Urinary bladder (tissue), 4 donors: ENCODE results near the gene ATXN2L. TPM values are rescaled to one million over a fixed set of nuclear protein-coding genes. Genes with fewer than 3 reads are reported as not detected.
"Not testable (repeated sequence)": the region's sequence is repeated elsewhere in the genome, so short reads cannot be mapped to it uniquely, and the experiment has no call there.

ENCODE experiments used
- DNase-seq: peaks from one replicate; pipeline ENCODE4 v3.0.0-alpha.2; 2015; ENCODE audit errors: extremely low spot score
- H3K27ac ChIP-seq: one replicate; pipeline ENCODE4 v1.5.1; 2013; ENCODE audit warnings: low read depth, mild to moderate bottlenecking, moderate library complexity
- H3K36me3 ChIP-seq: one replicate; pipeline ENCODE4 v1.6.1; 2013; ENCODE audit warnings: mild to moderate bottlenecking, moderate library complexity; ENCODE audit not compliant: insufficient read depth
- H3K4me1 ChIP-seq: one replicate; pipeline ENCODE4 v1.6.1; 2013; ENCODE audit warnings: mild to moderate bottlenecking, moderate library complexity; ENCODE audit not compliant: insufficient read depth
- H3K4me3 ChIP-seq: one replicate; pipeline ENCODE4 v1.5.1; 2013; ENCODE audit warnings: low read depth, low read length
- WGBS: extraction: QIAGEN DNeasy Blood & Tissue Kit; methylation state at CpG from one replicate; pipeline ENCODE4 v1.1.7; 2013; 5-methylcytosine and 5-hydroxymethylcytosine counted together
- polyA plus RNA-seq: library from polyadenylated mRNA; stranded (reverse); fragments of 200-250 nt; gene quantifications from one replicate; pipeline ENCODE4 v1.2.3, GENCODE V29; 2013
- total RNA-seq: library from RNA; depleted of rRNA; stranded (reverse); fragments of >200 nt; gene quantifications from one replicate; pipeline ENCODE4 v1.2.3, GENCODE V29; 2014
- donor health status: healthy with polysubstance abuse.
- donor health status: healthy.

Gene ATXN2L, protein sequence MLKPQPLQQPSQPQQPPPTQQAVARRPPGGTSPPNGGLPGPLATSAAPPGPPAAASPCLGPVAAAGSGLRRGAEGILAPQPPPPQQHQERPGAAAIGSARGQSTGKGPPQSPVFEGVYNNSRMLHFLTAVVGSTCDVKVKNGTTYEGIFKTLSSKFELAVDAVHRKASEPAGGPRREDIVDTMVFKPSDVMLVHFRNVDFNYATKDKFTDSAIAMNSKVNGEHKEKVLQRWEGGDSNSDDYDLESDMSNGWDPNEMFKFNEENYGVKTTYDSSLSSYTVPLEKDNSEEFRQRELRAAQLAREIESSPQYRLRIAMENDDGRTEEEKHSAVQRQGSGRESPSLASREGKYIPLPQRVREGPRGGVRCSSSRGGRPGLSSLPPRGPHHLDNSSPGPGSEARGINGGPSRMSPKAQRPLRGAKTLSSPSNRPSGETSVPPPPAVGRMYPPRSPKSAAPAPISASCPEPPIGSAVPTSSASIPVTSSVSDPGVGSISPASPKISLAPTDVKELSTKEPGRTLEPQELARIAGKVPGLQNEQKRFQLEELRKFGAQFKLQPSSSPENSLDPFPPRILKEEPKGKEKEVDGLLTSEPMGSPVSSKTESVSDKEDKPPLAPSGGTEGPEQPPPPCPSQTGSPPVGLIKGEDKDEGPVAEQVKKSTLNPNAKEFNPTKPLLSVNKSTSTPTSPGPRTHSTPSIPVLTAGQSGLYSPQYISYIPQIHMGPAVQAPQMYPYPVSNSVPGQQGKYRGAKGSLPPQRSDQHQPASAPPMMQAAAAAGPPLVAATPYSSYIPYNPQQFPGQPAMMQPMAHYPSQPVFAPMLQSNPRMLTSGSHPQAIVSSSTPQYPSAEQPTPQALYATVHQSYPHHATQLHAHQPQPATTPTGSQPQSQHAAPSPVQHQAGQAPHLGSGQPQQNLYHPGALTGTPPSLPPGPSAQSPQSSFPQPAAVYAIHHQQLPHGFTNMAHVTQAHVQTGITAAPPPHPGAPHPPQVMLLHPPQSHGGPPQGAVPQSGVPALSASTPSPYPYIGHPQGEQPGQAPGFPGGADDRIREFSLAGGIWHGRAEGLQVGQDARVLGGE
- total RNA-seq (35.9 TPM), polyA plus RNA-seq (69.8 TPM)

DNA sequence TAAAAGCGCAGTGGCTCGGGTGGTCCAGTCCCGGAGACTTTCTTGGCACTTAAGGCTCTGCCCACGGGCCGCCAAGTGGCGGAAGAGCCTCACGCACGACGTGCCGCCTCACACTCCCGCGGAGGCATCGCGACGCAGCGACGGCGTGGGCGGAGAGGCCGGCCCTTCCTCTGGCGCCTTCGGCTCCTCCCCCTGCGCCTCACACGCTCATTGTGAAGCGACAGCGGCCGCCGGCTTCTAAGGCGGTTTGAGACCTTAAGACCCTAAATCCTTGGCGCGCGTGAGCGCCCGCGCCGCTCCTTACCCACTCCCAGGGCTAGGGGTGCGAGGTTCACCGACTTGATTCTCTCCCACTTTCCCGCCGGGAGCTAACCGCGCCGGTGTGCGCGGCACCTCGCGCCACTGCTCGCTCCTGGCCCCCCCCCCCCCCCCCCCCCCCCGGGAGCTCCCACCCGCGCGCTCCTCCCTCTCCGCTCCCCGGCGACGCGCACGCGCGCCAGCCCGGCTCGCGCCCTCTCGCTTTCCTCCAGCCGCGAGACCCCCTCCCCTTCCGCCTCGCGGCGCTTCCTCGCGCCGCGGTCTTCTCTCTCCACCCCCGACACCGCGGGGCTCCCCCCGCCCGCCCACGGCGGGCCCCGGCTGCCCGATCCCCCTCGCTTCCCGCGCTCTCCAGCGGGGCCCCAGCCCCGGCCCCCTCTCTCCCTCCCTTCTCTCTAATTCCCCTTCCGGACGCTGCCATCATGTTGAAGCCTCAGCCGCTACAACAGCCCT, at the start of gene ATXN2L:
Gene ATXN2L (plus strand): TSS at position 480 of the 771 bp plus-strand sequence. CDS start 261 bp downstream, at position 741.
- peak; percentile 91 for DNase-seq
- WGBS, result under 1% methylated on average over 82 of the region's 91 CpGs
- H3K4me3 ChIP-seq, result peak within 1 kb of the TSS; percentile 100
- no peaks in the 10 kb centered on the region for H3K4me1 ChIP-seq
- no peaks in the 10 kb centered on the region for H3K36me3 ChIP-seq
- H3K27ac ChIP-seq, result peak within 1 kb of the TSS; percentile 100

DNA sequence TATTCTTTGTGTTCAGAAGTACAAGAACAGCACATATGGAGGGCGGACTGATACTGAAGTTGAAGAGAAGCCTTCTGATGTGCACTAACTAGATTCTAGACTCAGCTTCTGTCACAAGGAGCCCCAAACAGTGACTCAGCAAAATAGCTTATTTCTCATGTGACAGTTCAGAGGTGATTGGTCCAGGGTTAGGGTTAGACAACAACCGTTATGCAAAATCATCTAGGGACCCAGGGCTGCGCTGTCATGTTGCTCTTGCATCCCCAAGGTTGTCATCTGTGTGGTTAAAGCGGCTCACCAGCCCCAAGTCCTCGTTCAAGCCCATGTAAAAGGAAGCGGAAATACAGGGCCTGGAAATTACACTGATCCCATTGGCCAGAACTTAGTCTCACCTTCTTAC, 41.1 kb upstream of the ATXN2L start:
- H3K4me1 ChIP-seq, H3K36me3 ChIP-seq, DNase-seq, H3K4me3 ChIP-seq, H3K27ac ChIP-seq: not testable (repeated sequence)
- no CpG with 5 or more reads among the region's 6 CpGs for WGBS

DNA sequence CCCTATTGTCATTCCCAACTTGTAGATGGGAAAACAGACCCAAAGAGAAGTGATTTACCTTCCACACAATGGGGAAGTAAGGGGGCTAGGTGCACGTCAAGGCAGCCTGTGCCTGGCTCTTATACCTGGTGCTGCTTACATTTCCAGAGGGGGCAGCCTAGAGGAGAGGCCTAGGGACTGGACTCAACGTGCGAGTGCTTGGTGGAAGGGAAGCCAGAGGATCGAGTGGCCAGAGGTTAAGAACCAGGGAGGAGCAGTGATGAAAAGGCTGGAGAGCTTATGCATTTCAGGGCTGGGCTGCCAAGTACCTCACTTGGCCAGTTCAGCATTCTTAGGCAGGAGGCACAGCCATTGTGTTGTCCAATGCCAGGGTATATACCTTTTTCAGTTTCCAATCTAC, 40.4 kb upstream of the ATXN2L start:
- not testable (repeated sequence) for H3K27ac ChIP-seq, H3K4me1 ChIP-seq
- no CpG with 5 or more reads among the region's 4 CpGs for WGBS

DNA sequence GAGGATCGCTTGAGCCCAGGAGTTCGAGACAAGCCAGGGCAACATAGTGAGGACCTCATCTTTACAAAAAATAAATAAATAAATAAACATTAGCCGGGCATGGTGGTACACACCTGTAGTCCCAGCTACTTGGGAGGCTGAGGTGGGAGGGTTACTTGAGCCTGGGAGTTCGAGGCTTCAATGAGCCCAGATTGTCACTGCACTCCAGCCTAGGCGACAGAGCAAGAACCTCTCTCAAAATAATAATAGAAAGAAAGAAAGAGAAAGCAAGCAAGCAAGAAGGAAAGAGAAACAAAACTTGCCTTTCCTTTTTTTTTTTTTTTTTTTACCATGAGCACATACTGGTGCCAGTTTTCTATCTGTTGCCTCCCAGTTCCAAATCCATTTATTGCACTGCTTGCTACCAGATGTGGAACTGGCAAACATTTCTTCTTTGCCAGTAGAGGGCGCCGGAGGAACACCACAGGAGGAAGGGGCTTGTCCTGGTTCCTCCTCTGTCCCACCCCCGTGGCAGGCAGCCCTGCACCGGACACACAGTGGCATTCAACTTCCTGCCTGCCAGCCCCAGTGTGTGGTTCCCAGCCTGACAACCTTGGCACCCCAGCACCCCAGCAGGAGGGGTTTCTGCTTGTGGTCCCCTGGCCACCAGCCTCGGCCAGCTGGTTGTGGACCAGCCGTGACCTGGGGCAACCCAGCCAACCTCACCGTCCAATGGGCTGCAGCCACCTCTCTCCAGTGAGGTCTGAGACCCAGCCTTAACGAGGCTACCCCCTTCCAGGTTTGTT, 20.4 kb upstream of the ATXN2L start:
- H3K36me3 ChIP-seq, H3K27ac ChIP-seq, H3K4me3 ChIP-seq, H3K4me1 ChIP-seq, DNase-seq: not testable (repeated sequence)
- 35% methylated on average over 8 of the region's 13 CpGs for WGBS

More for the DNA sequence above, 40.4 kb upstream of the ATXN2L start:
- H3K4me3 ChIP-seq, DNase-seq, H3K36me3 ChIP-seq: not testable (repeated sequence)

DNA sequence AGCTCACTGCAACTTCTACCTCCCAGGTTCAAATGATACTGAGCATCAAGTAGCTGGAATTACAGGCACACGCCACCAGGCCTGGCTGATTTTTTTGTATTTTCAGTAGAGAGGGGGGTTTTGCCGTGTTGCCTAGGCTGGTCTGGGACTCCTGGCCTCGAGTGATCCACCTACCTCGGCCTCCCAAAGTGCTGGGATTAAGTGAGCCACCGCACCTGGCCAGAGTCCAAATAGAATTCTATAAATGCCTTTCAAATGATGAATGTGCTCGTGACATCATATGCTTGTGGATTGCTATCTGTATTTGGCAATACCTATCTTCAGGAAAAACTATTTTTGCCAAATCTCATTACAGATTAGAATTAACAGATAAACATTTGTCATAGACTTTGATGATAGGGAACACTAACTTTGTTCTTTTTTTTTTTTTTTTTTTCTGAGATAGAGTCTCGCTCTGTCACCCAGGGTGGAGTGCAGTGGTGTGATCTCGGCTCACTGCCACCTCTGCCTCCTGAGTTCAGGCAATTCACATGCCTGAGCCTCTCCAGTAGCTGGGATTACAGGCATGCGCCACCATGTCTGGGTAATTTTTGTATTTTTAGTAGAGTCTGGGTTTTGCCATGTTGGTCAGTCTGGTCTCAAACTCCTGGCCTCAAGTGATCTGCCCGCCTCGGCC, 15.2 kb upstream of the ATXN2L start:
- WGBS, result no CpG with 5 or more reads among the region's 11 CpGs
- not testable (repeated sequence) for H3K36me3 ChIP-seq, H3K27ac ChIP-seq, H3K4me3 ChIP-seq, DNase-seq, H3K4me1 ChIP-seq

DNA sequence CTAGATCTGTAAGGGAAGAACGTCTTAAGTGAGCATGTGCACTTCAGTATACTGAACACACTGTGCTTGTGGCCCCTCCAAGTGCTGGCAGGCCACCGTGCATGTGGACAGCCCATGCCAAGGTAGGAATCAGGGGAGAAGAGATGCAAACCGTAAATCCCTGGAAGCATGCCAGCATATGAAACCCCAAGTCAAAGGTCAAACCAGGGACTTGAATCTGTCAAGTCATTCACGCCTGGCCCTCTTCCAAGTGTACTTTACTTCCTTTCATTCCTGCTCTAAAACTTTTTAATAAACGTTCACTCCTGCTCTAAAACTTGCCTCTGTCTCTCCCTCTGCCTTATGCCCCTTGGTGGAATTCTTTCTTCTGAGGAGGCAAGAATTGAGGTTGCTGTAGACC, 2.8 kb upstream of the ATXN2L start:
- no peaks in the 10 kb centered on the region for H3K4me1 ChIP-seq
- H3K27ac ChIP-seq, result no peak overlapping the region
- 83% methylated on average over 5 of the region's 5 CpGs for WGBS
- DNase-seq, result no peak
- no peaks in the 10 kb centered on the region for H3K36me3 ChIP-seq
- no peak overlapping the region for H3K4me3 ChIP-seq

DNA sequence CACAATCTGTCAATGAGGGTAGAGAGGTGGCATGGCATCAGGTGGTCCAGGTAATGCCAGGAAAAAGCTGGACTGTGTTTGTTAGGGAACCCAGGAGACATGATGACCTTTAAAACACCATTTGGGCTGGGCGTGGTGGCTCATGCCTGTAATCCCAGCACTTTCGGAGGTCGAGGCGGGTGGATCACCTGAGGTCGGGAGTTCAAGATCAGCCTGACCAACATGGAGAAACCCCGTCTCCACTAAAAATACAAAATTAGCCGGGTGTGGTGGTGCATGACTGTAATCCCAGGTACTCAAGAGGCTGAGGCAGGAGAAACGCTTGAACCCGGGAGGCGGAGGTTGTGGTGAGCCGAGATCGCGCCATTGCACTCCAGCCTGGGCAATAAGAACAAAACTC, 2.3 kb upstream of the ATXN2L start:
- WGBS, result 92% methylated on average over 13 of the region's 13 CpGs
- H3K4me1 ChIP-seq, H3K27ac ChIP-seq, DNase-seq, H3K36me3 ChIP-seq, H3K4me3 ChIP-seq: not testable (repeated sequence)

DNA sequence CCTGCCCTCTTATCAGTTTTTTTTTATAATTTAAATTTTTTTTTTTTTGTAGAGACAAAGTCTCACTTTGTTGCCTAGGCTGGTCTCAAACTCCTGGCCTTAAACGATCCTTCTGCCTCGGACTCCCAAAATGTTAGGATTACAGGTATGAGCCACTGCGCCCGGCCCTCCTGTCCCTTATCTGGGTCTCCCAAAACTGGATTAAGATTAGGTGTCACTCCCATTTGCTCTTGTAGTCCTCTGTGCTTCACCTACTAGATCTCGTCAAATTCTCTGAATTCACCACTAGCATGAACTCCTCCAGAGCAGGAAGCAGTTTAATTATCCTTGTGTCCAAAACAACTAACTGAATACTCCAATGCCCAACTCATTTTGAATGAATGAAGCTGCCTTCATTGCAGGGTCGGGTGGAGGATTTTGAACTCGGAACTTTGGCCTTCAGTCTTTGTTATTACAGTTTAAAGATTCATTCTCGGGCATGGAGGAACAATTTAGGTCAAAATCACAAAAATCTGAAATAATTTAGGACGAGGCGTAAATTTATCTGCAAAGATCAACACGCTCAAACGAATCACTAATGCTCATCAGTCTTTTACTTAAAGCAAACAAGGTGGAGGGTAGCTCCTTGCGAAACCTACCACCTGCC, 802 bp upstream of the ATXN2L start:
- Histone ChIP-seq H3K27ac (no peak overlapping the region), H3K36me3 (no peaks in the 10 kb centered on the region), H3K4me3 (peak overlapping the region; percentile 100), H3K4me1 (no peaks in the 10 kb centered on the region)
- 26% methylated on average over 13 of the region's 13 CpGs for WGBS
- no peak for DNase-seq

DNA sequence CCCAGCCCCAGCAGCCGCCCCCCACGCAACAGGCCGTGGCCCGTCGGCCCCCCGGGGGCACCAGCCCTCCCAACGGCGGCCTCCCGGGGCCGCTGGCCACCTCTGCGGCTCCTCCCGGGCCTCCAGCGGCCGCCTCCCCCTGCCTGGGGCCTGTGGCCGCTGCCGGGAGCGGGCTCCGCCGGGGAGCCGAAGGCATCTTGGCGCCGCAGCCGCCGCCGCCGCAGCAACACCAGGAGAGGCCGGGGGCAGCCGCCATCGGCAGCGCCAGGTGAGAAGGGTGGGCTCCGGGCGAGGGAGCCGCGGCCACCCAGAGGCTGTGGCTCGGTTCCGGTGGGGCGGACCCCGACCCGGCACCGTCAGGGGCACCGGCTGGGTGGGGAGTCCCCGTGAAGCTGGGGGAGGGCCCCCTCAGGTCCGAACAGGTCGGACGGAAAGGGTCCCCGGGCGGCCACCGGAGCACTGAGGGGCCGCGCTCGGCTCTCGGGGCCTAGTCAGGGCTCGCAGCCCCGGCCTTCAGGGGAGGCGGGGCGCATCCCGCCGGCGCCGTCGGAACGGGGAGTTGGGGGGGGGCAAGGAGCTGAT, 583 bp downstream of the ATXN2L start:
- peak overlapping the region; percentile 100 for H3K27ac ChIP-seq
- DNase-seq, result no peak
- no peaks in the 10 kb centered on the region for H3K36me3 ChIP-seq
- under 1% methylated on average over 62 of the region's 62 CpGs for WGBS
- H3K4me3 ChIP-seq, result peak overlapping the region; percentile 100
- no peaks in the 10 kb centered on the region for H3K4me1 ChIP-seq

DNA sequence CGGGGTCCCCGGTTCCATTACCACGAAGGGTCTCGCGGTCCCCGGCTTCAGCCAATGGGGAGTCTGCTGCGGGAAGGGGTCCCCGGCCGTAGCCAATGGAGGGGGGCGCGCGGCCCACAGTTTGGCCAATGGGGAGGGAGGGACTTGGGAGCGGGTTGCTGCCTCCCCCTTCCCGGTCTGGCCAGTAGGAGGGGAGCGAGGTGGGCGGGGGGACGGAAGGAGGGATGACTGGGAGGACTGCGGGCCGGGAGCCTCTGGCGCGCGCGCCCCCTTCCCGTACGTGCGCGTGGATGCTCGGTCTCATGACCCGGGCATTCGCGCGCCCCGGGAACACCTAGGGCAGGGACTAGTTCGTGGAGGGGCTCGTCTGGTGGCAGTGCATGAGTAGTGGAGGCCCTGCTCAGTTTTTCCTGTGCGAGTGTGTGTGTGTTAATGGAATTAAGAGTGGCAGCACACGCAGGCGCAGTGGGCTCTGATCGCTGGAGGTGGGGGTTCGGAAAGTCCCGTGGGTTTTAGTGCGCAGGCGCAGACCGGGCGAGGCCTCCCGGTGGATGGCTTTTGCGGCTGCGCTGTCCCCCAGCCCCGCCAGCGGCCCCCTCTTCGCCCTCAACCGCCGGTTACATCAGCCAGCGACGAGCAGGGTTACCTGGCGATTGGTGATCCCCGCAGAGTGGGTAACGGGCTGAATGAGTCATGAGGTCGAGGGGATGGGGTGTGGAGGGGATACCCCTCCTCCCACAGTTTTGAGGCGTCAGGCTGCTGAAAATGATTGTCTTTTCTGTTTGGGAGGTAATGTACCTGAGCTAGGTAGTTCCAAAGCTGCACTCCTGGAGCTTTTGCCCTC, 1.3 kb downstream of the ATXN2L start:
- peak overlapping the region; percentile 100 for H3K4me3 ChIP-seq
- no peaks in the 10 kb centered on the region for H3K4me1 ChIP-seq
- under 1% methylated on average over 60 of the region's 60 CpGs for WGBS
- H3K36me3 ChIP-seq, result no peaks in the 10 kb centered on the region
- peak; percentile 95 for DNase-seq
- peak overlapping the region; percentile 100 for H3K27ac ChIP-seq

DNA sequence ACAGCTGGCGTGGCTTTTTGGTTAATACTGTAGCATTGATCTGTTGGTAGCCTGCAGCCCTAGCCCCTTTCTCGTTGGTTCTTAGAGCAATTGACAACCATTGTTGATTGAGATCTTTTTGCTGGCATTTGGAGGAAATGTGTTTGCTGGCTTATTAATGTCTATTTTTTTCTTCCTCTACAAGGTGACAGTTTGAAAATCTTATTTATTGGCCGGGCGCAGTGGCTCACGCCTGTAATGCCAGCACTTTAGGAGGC, 1.8 kb downstream of the ATXN2L start:
- no peak for DNase-seq
- 34% methylated on average over 5 of the region's 5 CpGs for WGBS
- Histone ChIP-seq H3K4me3 (peak overlapping the region; percentile 100), H3K4me1 (no peaks in the 10 kb centered on the region), H3K27ac (peak overlapping the region; percentile 84), H3K36me3 (no peaks in the 10 kb centered on the region)
